GM10266 (cell line): ENCODE results near the gene STPG3.

Source experiments
- DNase-seq: peaks from one replicate; pipeline ENCODE4 v3.0.0; 2012; ENCODE audit errors: extremely low spot score
- CTCF ChIP-seq: IDR thresholded peaks from 2 replicates; pipeline ENCODE4 v1.5.1; 2012; ENCODE audit warnings: mild to moderate bottlenecking, low read depth; ENCODE audit not compliant: control insufficient read depth, insufficient read depth; ENCODE audit errors: missing control alignments

STPG3 gene

GRCh38 chr9:137218212-137218753, 32.8 kb upstream of the STPG3 start:
- TF ChIP-seq CTCF = no peak
- no peak for DNase-seq

GRCh38 chr9:137218754-137219271, 32.3 kb upstream of the STPG3 start:
- no peak for TF ChIP-seq CTCF
- no peak for DNase-seq

- no peak for DNase-seq
- no peak for TF ChIP-seq CTCF
Observed at GRCh38 chr9:137219757-137220316, 31.2 kb upstream of the STPG3 start.

GRCh38 chr9:137220317-137221094, 30.6 kb upstream of the STPG3 start:
- no peak for DNase-seq
- TF ChIP-seq CTCF = no peak

GRCh38 chr9:137221095-137221505, 30.0 kb upstream of the STPG3 start:
- no peak for TF ChIP-seq CTCF
- no peak for DNase-seq

- no peak for TF ChIP-seq CTCF
- no peak for DNase-seq
Observed at GRCh38 chr9:137221506-137222111, 29.5 kb upstream of the STPG3 start.
